ENCODE data around the gene FRMD1. TPM values are rescaled to one million over a fixed set of nuclear protein-coding genes. Genes with fewer than 3 reads are reported as not detected.

The FRMD1 gene
- total RNA-seq, 1 donor from 2014 or later, result not detected

DNA sequence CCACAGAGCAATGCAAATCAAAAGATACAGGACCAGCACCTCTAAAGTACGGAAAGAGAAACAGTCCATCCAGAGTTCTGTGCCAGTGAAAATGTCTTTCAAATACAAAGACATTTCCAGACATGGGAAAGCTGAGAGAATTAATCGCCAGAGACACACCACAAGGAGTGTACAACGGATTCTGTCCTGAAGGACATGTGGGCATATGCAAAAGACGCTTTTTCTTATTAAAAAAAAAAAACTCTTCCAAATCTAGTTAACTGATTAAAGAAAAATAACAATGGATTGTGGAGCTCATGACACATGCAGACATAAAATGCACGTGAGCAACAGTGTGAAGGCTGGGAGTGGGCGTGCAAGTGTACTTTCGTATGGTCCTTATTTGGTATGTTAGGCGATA lies 58.8 kb downstream of the FRMD1 start:
- no peaks in the 10 kb centered on the region for H3K9me3 ChIP-seq (ENCODE audit: insufficient read depth, low read depth, low read length)
- H3K4me3 Mint-ChIP-seq (ENCODE audit: unreplicated experiment), result no peak overlapping the region
- H3K36me3 Mint-ChIP-seq (ENCODE audit: low read depth, unreplicated experiment), result peaks cover 3% of the 10 kb centered on the region
- TF ChIP-seq EZH2 (IDR thresholded peaks at IDR 0.05; ENCODE audit: insufficient read depth, low read length), result no peak
- TF ChIP-seq, protein P1, sequence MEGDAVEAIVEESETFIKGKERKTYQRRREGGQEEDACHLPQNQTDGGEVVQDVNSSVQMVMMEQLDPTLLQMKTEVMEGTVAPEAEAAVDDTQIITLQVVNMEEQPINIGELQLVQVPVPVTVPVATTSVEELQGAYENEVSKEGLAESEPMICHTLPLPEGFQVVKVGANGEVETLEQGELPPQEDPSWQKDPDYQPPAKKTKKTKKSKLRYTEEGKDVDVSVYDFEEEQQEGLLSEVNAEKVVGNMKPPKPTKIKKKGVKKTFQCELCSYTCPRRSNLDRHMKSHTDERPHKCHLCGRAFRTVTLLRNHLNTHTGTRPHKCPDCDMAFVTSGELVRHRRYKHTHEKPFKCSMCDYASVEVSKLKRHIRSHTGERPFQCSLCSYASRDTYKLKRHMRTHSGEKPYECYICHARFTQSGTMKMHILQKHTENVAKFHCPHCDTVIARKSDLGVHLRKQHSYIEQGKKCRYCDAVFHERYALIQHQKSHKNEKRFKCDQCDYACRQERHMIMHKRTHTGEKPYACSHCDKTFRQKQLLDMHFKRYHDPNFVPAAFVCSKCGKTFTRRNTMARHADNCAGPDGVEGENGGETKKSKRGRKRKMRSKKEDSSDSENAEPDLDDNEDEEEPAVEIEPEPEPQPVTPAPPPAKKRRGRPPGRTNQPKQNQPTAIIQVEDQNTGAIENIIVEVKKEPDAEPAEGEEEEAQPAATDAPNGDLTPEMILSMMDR (IDR thresholded peaks at IDR 0.05; ENCODE audit: insufficient read depth, low read depth, low read length), result no peak
- H3K27me3 Mint-ChIP-seq (ENCODE audit: low read depth, unreplicated experiment), result peaks cover 5% of the 10 kb centered on the region
- peaks cover 3% of the 10 kb centered on the region for H3K4me1 Mint-ChIP-seq (ENCODE audit: low read depth, unreplicated experiment)
- H3K27ac Mint-ChIP-seq (ENCODE audit: unreplicated experiment), result no peak overlapping the region
- H3K9me3 Mint-ChIP-seq (ENCODE audit: unreplicated experiment), result peaks cover 16% of the 10 kb centered on the region
- no peaks in the 10 kb centered on the region for H3K79me2 ChIP-seq (ENCODE audit: insufficient read depth, low read length)
- no peak overlapping the region for H2AFZ ChIP-seq (ENCODE audit: low read depth, low read length)
- no peaks in the 10 kb centered on the region for H4K20me1 ChIP-seq (ENCODE audit: insufficient read depth, low read length)
- FAIRE-seq (no peak), DNase-seq (ENCODE audit: low read depth) (no peak)
- H3K27me3 ChIP-seq (ENCODE audit: insufficient read depth, low read length), result peaks cover 26% of the 10 kb centered on the region
- no peaks in the 10 kb centered on the region for H3K4me1 ChIP-seq (ENCODE audit: insufficient read depth, low read length)
- H3K4me3 ChIP-seq (ENCODE audit: insufficient read depth, low read depth, low read length), result no peak overlapping the region
- H3K36me3 ChIP-seq (ENCODE audit: insufficient read depth, low read length), result no peaks in the 10 kb centered on the region
- H3K4me2 ChIP-seq (ENCODE audit: low read length), result no peak overlapping the region
- no peak overlapping the region for H3K27ac ChIP-seq (ENCODE audit: low read depth, low read length)
- H3K9ac ChIP-seq (ENCODE audit: low read length), result no peak overlapping the region

DNA sequence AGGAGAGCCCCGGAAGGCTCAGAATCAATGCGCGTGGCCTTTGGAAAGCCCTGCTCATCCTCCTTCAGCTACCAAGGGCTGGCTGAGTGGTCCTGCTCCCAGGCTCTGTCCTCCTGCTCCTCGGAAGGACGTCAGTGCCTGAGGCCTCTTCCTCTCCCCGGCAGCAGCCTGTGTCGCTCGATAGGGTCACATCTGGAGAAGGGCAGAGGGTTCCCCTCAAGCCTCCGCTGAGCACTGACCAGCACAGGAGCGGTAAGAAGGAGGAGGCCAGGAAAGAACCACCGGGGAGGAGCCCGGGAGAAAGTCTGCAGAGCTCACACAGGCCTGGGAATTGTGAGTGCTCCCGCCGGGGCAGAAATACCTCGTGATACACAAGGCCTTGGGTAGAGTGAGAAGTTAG lies 60.3 kb downstream of the FRMD1 start:
- Histone ChIP-seq H3K27ac (ENCODE audit: low read depth, low read length) (no peak overlapping the region), H3K9me3 (ENCODE audit: insufficient read depth, low read depth, low read length) (no peaks in the 10 kb centered on the region), H3K4me3 (ENCODE audit: insufficient read depth, low read depth, low read length) (no peak overlapping the region), H3K79me2 (ENCODE audit: insufficient read depth, low read length) (no peaks in the 10 kb centered on the region), H3K27me3 (ENCODE audit: insufficient read depth, low read length) (peaks cover 26% of the 10 kb centered on the region), H4K20me1 (ENCODE audit: insufficient read depth, low read length) (no peaks in the 10 kb centered on the region), H2AFZ (ENCODE audit: low read depth, low read length) (no peak overlapping the region), H3K9ac (ENCODE audit: low read length) (no peak overlapping the region), H3K36me3 (ENCODE audit: insufficient read depth, low read length) (no peaks in the 10 kb centered on the region), H3K4me2 (ENCODE audit: low read length) (no peak overlapping the region), H3K4me1 (ENCODE audit: insufficient read depth, low read length) (no peaks in the 10 kb centered on the region)
- FAIRE-seq (no peak), DNase-seq (ENCODE audit: low read depth) (no peak)
- H3K4me1 Mint-ChIP-seq (ENCODE audit: low read depth, unreplicated experiment), result no peaks in the 10 kb centered on the region
- peaks cover 3% of the 10 kb centered on the region for H3K36me3 Mint-ChIP-seq (ENCODE audit: low read depth, unreplicated experiment)
- H3K27ac Mint-ChIP-seq (ENCODE audit: unreplicated experiment), result no peak overlapping the region
- peaks cover 22% of the 10 kb centered on the region for H3K9me3 Mint-ChIP-seq (ENCODE audit: unreplicated experiment)
- peaks cover 8% of the 10 kb centered on the region for H3K27me3 Mint-ChIP-seq (ENCODE audit: low read depth, unreplicated experiment)
- TF ChIP-seq, protein P1 (IDR thresholded peaks at IDR 0.05; ENCODE audit: insufficient read depth, low read depth, low read length), result no peak
- TF ChIP-seq EZH2 (IDR thresholded peaks at IDR 0.05; ENCODE audit: insufficient read depth, low read length), result no peak
- no peak overlapping the region for H3K4me3 Mint-ChIP-seq (ENCODE audit: unreplicated experiment)

DNA sequence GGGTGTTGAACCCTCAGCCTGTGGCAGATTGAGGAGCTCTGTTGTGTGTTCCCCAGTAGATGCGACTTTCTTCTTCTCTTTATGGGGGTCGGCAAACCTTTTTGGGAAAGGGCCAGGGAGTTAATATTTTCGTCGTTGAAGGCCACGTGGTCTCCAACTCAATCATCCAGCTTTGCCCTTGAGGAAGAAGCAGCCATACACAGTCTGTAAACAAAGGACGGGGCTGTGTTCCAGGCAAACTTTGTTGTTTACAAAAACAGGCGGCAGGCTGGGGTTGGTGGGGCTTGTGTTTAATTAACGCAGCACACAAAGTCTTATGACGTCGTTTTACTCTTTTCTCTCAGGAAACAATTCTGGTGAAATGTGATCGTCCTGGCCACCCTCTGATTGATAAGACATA lies 61.4 kb downstream of the FRMD1 start:
- H4K20me1 ChIP-seq (ENCODE audit: insufficient read depth, low read length), result no peaks in the 10 kb centered on the region
- Mint-ChIP-seq H3K27me3 (ENCODE audit: low read depth, unreplicated experiment) (peaks cover 9% of the 10 kb centered on the region), H3K27ac (ENCODE audit: unreplicated experiment) (no peak overlapping the region), H3K4me1 (ENCODE audit: low read depth, unreplicated experiment) (no peaks in the 10 kb centered on the region), H3K4me3 (ENCODE audit: unreplicated experiment) (no peak overlapping the region), H3K36me3 (ENCODE audit: low read depth, unreplicated experiment) (peaks cover 3% of the 10 kb centered on the region), H3K9me3 (ENCODE audit: unreplicated experiment) (peaks cover 26% of the 10 kb centered on the region)
- FAIRE-seq, result no peak
- no peaks in the 10 kb centered on the region for H3K36me3 ChIP-seq (ENCODE audit: insufficient read depth, low read length)
- no peak overlapping the region for H3K9ac ChIP-seq (ENCODE audit: low read length)
- no peaks in the 10 kb centered on the region for H3K79me2 ChIP-seq (ENCODE audit: insufficient read depth, low read length)
- H3K27ac ChIP-seq (ENCODE audit: low read depth, low read length), result no peak overlapping the region
- no peak overlapping the region for H3K4me2 ChIP-seq (ENCODE audit: low read length)
- H2AFZ ChIP-seq (ENCODE audit: low read depth, low read length), result no peak overlapping the region
- peaks cover 5% of the 10 kb centered on the region for H3K9me3 ChIP-seq (ENCODE audit: insufficient read depth, low read depth, low read length)
- TF ChIP-seq, protein P1 (IDR thresholded peaks at IDR 0.05; ENCODE audit: insufficient read depth, low read depth, low read length), result no peak
- TF ChIP-seq EZH2 (IDR thresholded peaks at IDR 0.05; ENCODE audit: insufficient read depth, low read length), result no peak
- no peaks in the 10 kb centered on the region for H3K4me1 ChIP-seq (ENCODE audit: insufficient read depth, low read length)
- DNase-seq (ENCODE audit: low read depth), result no peak
- no peak overlapping the region for H3K4me3 ChIP-seq (ENCODE audit: insufficient read depth, low read depth, low read length)
- H3K27me3 ChIP-seq (ENCODE audit: insufficient read depth, low read length), result peaks cover 26% of the 10 kb centered on the region

Data from astrocyte (in vitro differentiated cells and primary cell).